ENCODE results near the gene SIM1. TPM values are rescaled to one million over a fixed set of nuclear protein-coding genes. Genes with fewer than 3 reads are reported as not detected.

The SIM1 gene
- total RNA-seq, 1 experiment from 2014 or later, result 0.13 TPM

DNA sequence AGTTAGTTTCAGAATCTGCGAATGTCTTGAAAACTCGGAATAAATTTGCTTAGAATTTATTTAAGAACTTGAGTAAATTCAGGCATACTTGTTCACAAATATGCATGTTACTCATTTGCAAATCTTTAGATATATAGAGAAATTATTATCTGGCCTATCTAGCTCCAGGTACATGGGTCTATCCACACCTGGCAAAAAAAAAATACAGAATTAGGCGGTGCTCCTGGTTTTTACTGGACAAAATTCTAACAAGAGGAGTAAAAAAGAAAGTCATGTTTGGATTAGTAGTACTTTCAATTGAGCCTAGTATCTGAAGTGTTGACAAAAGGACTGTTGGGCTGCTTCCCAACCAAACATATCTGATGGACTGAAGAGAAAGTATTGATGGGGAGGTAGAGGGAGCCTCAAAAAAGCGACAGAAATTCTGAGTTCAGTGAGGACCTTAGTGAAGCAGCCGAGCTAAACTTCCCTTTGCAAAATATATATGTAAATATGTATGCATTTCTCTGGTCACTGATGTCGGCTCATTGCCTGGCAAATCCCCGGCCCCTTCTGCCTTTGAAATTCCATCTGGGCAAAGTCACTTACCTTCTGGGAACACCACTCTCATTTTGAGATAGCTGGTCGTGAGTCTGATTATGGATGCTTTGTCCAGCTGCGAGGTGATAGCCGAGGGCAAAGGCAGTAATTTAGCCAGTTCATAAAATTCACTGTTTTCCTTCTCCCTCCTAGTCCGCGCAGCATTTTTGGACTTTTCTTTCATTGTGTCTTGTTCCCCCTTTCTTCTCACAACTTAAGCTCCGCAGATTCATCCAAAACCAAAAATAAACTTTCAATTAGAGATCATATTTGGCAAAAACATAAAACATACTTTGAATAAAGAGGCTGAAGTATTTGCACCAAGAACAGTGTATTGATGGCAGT, 1.8 kb downstream of the SIM1 start:
- Histone ChIP-seq H3K36me3 (ENCODE audit: low read depth) (no peaks in the 10 kb centered on the region), H3K4me1 (replicated peaks; ENCODE audit: insufficient read depth) (no peaks in the 10 kb centered on the region), H3K4me3 (no peak overlapping the region), H2AFZ (no peak overlapping the region), H3K27me3 (ENCODE audit: insufficient read depth, low read depth) (no peaks in the 10 kb centered on the region), H3K9me3 (ENCODE audit: insufficient read depth, low read depth) (peaks cover 7% of the 10 kb centered on the region), H3K9me2 (ENCODE audit: insufficient read depth) (no peaks in the 10 kb centered on the region), H3K4me2 (no peak overlapping the region), H4K20me1 (ENCODE audit: insufficient read depth) (no peaks in the 10 kb centered on the region), H3F3A (ENCODE audit: insufficient read depth, low read depth) (no peaks in the 10 kb centered on the region), H3K79me2 (ENCODE audit: low read depth) (no peaks in the 10 kb centered on the region), H3K27ac (no peak overlapping the region)
- ChIA-PET POLR2A (ENCODE audit: unreplicated experiment) (no interaction called here), CTCF (no interaction called here)
- DNase-seq, result no peak
- BruUV-seq (replicated peaks), result no TSS peak
- TF ChIP-seq, protein P1, sequence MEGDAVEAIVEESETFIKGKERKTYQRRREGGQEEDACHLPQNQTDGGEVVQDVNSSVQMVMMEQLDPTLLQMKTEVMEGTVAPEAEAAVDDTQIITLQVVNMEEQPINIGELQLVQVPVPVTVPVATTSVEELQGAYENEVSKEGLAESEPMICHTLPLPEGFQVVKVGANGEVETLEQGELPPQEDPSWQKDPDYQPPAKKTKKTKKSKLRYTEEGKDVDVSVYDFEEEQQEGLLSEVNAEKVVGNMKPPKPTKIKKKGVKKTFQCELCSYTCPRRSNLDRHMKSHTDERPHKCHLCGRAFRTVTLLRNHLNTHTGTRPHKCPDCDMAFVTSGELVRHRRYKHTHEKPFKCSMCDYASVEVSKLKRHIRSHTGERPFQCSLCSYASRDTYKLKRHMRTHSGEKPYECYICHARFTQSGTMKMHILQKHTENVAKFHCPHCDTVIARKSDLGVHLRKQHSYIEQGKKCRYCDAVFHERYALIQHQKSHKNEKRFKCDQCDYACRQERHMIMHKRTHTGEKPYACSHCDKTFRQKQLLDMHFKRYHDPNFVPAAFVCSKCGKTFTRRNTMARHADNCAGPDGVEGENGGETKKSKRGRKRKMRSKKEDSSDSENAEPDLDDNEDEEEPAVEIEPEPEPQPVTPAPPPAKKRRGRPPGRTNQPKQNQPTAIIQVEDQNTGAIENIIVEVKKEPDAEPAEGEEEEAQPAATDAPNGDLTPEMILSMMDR (conservative IDR thresholded peaks at IDR 0.05), result no peak
- no peak for TF ChIP-seq EZH2 (IDR thresholded peaks at IDR 0.05; ENCODE audit: low read depth)
- intact Hi-C loops (cut with micrococcal nuclease; ENCODE audit: unreplicated experiment), result no loop called here

DNA sequence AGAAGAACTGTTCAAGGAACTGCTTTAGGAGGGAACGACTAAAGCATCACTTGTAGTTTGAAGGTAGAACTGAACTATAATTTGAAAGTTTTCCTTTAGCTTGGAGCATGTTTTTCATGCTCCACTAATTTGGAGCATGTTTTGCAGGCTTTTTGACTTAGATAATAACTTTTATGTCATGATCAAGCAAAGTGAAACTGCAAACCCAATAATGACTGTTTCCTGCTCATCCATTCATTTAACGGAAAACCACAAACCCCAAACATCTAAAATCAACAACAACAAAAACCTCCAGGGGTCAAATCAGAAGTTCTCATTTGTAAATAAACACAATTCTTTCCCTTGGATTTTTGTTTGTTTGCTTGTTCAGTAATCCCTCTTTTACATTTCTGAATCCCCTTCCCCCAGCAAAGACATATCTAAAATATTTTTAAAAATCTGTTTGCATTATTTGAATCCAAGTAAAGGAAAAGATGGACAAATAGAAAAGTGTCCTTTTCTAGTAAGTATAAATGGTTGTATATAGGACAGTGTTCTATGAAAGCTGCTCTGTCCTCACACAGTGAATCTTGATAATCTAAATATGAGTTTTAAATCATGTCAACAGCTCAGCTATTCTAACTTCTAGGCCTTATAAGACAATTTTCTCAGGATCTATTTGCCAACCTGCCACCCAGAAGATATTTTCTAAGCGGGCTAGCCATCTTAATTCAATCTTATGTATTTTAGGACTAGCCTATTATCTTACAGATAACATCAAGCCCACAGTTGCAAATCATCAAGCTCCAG, 2.6 kb downstream of the SIM1 start:
- TF ChIP-seq, protein P1 (conservative IDR thresholded peaks at IDR 0.05), result no peak
- TF ChIP-seq EZH2 (IDR thresholded peaks at IDR 0.05; ENCODE audit: low read depth), result no peak
- no TSS peak for BruUV-seq (replicated peaks)
- DNase-seq, result no peak
- CTCF ChIA-PET, result no interaction called here
- Histone ChIP-seq H3K9me3 (ENCODE audit: insufficient read depth, low read depth) (peaks cover 7% of the 10 kb centered on the region), H3K27me3 (ENCODE audit: insufficient read depth, low read depth) (no peaks in the 10 kb centered on the region), H3K4me2 (no peak overlapping the region), H4K20me1 (ENCODE audit: insufficient read depth) (no peaks in the 10 kb centered on the region), H3F3A (ENCODE audit: insufficient read depth, low read depth) (no peaks in the 10 kb centered on the region), H3K9me2 (ENCODE audit: insufficient read depth) (no peaks in the 10 kb centered on the region), H2AFZ (peak overlapping the region; percentile 68; the same call in 1 of the 2 replicates), H3K27ac (no peak overlapping the region), H3K79me2 (ENCODE audit: low read depth) (no peaks in the 10 kb centered on the region), H3K4me3 (no peak overlapping the region), H3K4me1 (replicated peaks; ENCODE audit: insufficient read depth) (no peaks in the 10 kb centered on the region), H3K36me3 (ENCODE audit: low read depth) (no peaks in the 10 kb centered on the region)
- intact Hi-C loops (cut with micrococcal nuclease; ENCODE audit: unreplicated experiment), result no loop called here
- POLR2A ChIA-PET (ENCODE audit: unreplicated experiment), result no interaction called here

DNA sequence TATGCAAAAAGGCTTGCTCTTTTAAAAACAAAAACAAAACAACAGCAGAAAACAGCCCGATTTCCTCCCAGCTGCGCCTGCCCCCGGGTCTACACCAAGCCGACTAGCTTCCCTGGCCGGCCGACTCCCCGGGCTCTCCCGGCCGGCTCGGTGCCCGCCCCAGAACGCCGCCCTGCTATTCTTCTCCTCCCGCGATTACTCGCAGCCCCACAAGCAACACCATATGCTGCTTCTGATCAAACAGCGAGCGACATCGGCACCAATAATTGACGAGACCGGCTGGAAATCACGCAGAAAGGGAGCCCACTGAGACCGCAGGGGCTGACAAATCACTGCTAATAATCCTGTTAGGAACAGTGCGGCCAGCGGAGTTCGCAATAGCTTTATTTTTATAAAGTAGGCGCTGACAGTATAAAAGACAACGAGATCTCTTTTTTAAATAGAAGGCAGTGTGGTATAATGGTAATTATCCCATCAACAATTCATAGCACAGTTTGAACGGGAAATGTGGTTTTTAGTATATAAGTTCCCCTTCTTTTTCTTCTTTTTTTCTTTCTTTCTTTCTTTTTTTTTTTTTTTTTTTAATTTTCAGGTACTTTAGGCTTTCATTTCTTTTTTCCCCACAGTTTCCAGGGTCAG, 3.3 kb downstream of the SIM1 start:
- ChIA-PET POLR2A (ENCODE audit: unreplicated experiment) (no interaction called here), CTCF (interaction anchor here (0.6 kb wide), 1 partner anchor 410 kb away, joined by 5 read pairs; no protein-coding TSS in a partner anchor)
- H3K27ac ChIP-seq, result no peak overlapping the region
- H3K9me2 ChIP-seq (ENCODE audit: insufficient read depth), result no peaks in the 10 kb centered on the region
- H4K20me1 ChIP-seq (ENCODE audit: insufficient read depth), result no peaks in the 10 kb centered on the region
- H3F3A ChIP-seq (ENCODE audit: insufficient read depth, low read depth), result no peaks in the 10 kb centered on the region
- H3K79me2 ChIP-seq (ENCODE audit: low read depth), result no peaks in the 10 kb centered on the region
- H3K4me2 ChIP-seq, result no peak overlapping the region
- intact Hi-C loops (cut with micrococcal nuclease; ENCODE audit: unreplicated experiment), result no loop called here
- TF ChIP-seq, protein P1 (conservative IDR thresholded peaks at IDR 0.05), result no peak
- TF ChIP-seq EZH2 (IDR thresholded peaks at IDR 0.05; ENCODE audit: low read depth), result no peak
- H3K9me3 ChIP-seq (ENCODE audit: insufficient read depth, low read depth), result peaks cover 7% of the 10 kb centered on the region
- no TSS peak for BruUV-seq (replicated peaks)
- H3K4me3 ChIP-seq, result no peak overlapping the region
- H2AFZ ChIP-seq, result peak overlapping the region; percentile 68; the same call in 1 of the 2 replicates
- no peaks in the 10 kb centered on the region for H3K27me3 ChIP-seq (ENCODE audit: insufficient read depth, low read depth)
- H3K36me3 ChIP-seq (ENCODE audit: low read depth), result no peaks in the 10 kb centered on the region
- H3K4me1 ChIP-seq (replicated peaks; ENCODE audit: insufficient read depth), result no peaks in the 10 kb centered on the region
- no peak for DNase-seq
